ENCODE data around the gene FEN1. TPM values are rescaled to one million over a fixed set of nuclear protein-coding genes. Genes with fewer than 3 reads are reported as not detected.

The FEN1 gene
- total and polyA plus RNA-seq, 2 of the 13 experiments (the other 11 are each of a cell fraction or from before 2014, with no cell fraction given): 12.4 to 102 TPM

DNA sequence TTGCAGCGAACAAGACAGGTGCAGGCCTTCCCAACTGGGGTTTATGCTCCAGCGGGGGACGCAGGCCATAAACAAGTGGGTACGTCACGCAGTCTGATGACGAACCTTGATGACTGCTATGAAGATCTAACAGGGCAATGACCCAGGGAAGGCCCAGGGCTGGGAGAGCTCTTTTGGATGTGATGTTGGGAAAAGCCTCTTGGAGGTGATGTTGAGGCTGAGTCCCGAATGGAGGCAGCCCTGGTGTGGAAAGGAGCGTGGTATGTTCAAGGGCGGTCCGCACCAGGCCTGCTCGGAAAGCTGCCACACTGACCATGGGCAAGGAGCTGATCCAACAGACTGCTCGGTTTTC, 41.2 kb downstream of the FEN1 start:
- DNase-seq (ENCODE audit: low spot score) (no peak), FAIRE-seq (no peak), ATAC-seq (no peak)
- BruUV-seq (replicated peaks): no TSS peak
- Histone ChIP-seq H3K27ac (ENCODE audit: extremely low read length, insufficient read depth, low read length) (no peak overlapping the region), H3K4me2 (ENCODE audit: low read depth, low read length) (no peak overlapping the region), H3K36me3 (replicated peaks in 1 of 2; ENCODE audit: control insufficient read depth in 1 of 2, insufficient read depth in 2 of 2, low read length in 2 of 2) (peaks cover 0 to under 1% of the 10 kb centered on the region in 2 experiments; a peak in 2 of 5 replicates), H4K20me1 (ENCODE audit: insufficient read depth, low read length) (no peaks in the 10 kb centered on the region), H3K4me1 (ENCODE audit: insufficient read depth, low read length) (peaks cover 29% of the 10 kb centered on the region), H3K9ac (ENCODE audit: insufficient read depth, low read depth, low read length) (no peak overlapping the region), H3K79me2 (ENCODE audit: insufficient read depth, low read length) (peaks cover 29% of the 10 kb centered on the region), H3K9me3 (ENCODE audit: low read length) (no peaks in the 10 kb centered on the region), H3K4me3 (replicated peaks in 1 of 3; ENCODE audit: insufficient read depth in 1 of 3, low read depth in 2 of 3, low read length in 3 of 3) (no peak overlapping the region), H3K27me3 (ENCODE audit: control insufficient read depth in 1 of 2, insufficient read depth in 2 of 2, low read length in 2 of 2) (no peaks in the 10 kb centered on the region), H2AFZ (ENCODE audit: low read length) (no peak overlapping the region)
- TF ChIP-seq, protein P1, sequence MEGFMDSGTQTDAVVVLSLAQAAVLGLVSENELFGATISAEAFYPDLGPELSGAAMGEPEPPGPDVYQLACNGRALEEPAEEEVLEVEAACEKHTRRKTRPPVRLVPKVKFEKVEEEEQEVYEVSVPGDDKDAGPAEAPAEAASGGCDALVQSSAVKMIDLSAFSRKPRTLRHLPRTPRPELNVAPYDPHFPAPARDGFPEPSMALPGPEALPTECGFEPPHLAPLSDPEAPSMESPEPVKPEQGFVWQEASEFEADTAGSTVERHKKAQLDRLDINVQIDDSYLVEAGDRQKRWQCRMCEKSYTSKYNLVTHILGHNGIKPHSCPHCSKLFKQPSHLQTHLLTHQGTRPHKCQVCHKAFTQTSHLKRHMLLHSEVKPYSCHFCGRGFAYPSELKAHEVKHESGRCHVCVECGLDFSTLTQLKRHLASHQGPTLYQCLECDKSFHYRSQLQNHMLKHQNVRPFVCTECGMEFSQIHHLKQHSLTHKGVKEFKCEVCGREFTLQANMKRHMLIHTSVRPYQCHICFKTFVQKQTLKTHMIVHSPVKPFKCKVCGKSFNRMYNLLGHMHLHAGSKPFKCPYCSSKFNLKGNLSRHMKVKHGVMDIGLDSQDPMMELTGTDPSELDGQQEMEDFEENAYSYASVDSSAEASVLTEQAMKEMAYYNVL (CRISPR knock-in tag; IDR thresholded peaks at IDR 0.05; ENCODE audit: borderline replicate concordance): no peak
- TF ChIP-seq, protein P2, sequence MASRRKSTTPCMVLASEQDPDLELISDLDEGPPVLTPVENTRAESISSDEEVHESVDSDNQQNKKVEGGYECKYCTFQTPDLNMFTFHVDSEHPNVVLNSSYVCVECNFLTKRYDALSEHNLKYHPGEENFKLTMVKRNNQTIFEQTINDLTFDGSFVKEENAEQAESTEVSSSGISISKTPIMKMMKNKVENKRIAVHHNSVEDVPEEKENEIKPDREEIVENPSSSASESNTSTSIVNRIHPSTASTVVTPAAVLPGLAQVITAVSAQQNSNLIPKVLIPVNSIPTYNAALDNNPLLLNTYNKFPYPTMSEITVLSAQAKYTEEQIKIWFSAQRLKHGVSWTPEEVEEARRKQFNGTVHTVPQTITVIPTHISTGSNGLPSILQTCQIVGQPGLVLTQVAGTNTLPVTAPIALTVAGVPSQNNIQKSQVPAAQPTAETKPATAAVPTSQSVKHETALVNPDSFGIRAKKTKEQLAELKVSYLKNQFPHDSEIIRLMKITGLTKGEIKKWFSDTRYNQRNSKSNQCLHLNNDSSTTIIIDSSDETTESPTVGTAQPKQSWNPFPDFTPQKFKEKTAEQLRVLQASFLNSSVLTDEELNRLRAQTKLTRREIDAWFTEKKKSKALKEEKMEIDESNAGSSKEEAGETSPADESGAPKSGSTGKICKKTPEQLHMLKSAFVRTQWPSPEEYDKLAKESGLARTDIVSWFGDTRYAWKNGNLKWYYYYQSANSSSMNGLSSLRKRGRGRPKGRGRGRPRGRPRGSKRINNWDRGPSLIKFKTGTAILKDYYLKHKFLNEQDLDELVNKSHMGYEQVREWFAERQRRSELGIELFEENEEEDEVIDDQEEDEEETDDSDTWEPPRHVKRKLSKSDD (CRISPR knock-in tag; IDR thresholded peaks at IDR 0.05; ENCODE audit: low read depth): no peak
- TF ChIP-seq ZNF746 (CRISPR knock-in tag; IDR thresholded peaks at IDR 0.05) (no peak), GZF1 (CRISPR knock-in tag; IDR thresholded peaks at IDR 0.05) (no peak)
- TF ChIP-seq, protein P3, sequence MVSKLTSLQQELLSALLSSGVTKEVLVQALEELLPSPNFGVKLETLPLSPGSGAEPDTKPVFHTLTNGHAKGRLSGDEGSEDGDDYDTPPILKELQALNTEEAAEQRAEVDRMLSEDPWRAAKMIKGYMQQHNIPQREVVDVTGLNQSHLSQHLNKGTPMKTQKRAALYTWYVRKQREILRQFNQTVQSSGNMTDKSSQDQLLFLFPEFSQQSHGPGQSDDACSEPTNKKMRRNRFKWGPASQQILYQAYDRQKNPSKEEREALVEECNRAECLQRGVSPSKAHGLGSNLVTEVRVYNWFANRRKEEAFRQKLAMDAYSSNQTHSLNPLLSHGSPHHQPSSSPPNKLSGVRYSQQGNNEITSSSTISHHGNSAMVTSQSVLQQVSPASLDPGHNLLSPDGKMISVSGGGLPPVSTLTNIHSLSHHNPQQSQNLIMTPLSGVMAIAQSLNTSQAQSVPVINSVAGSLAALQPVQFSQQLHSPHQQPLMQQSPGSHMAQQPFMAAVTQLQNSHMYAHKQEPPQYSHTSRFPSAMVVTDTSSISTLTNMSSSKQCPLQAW (CRISPR knock-in tag; IDR thresholded peaks at IDR 0.05): no peak
- TF ChIP-seq, protein P4, sequence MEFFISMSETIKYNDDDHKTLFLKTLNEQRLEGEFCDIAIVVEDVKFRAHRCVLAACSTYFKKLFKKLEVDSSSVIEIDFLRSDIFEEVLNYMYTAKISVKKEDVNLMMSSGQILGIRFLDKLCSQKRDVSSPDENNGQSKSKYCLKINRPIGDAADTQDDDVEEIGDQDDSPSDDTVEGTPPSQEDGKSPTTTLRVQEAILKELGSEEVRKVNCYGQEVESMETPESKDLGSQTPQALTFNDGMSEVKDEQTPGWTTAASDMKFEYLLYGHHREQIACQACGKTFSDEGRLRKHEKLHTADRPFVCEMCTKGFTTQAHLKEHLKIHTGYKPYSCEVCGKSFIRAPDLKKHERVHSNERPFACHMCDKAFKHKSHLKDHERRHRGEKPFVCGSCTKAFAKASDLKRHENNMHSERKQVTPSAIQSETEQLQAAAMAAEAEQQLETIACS (CRISPR knock-in tag; IDR thresholded peaks at IDR 0.05): no peak
- intact Hi-C loops (cut with micrococcal nuclease; ENCODE audit: unreplicated experiment) (loop anchor here (1.0 kb wide), 1 partner anchor 36 kb away; no protein-coding TSS in a partner anchor), in situ Hi-C loops (cut with HindIII; ENCODE audit: extremely low pct_ligation_motif_present, low pct_unique_long_range_greater_than_20kb) (no loop called here)
- CTCF ChIA-PET (ENCODE audit: low intra/inter-chr PET ratio, low total read pairs): no interaction called here
- POLR2A ChIA-PET: no interaction called here
- WGBS (ENCODE audit: low lambda C conversion rate): 92% methylated on average over 12 of the region's 12 CpGs
